Nephron (organoid): Measurements from ENCODE around the gene DCN.

Experiments
- H3K27ac Mint-ChIP-seq, 3 experiments: 2 replicates each; pipeline ENCODE4 v1.8.0; 2020; ENCODE audit warnings: mixed read lengths in 3 of 3, mild to moderate bottlenecking in 2 of 3, moderate library complexity in 1 of 3
- H3K27me3 Mint-ChIP-seq: 2 replicates; pipeline ENCODE4 v1.8.0; 2021; ENCODE audit warnings: low read depth, mild to moderate bottlenecking, moderate library complexity, mixed read lengths
- H3K36me3 Mint-ChIP-seq: 2 replicates; pipeline ENCODE4 v1.8.0; 2020; ENCODE audit warnings: low read depth, mixed read lengths
- H3K4me1 Mint-ChIP-seq: 2 replicates; pipeline ENCODE4 v1.8.0; 2020; ENCODE audit warnings: mixed read lengths
- H3K4me3 Mint-ChIP-seq, 3 experiments: 2 replicates each; pipeline ENCODE4 v1.8.0; 2020; ENCODE audit warnings: mild to moderate bottlenecking in 3 of 3, mixed read lengths in 3 of 3, moderate library complexity in 2 of 3
- H3K9me3 Mint-ChIP-seq: 2 replicates; pipeline ENCODE4 v1.8.0; 2020; ENCODE audit warnings: mixed read lengths
- TF ChIP-seq, protein P1 (sequence below), 3 experiments: fragments of 200-600 bp; sonication (generic); IDR thresholded peaks; one replicate each; pipeline ENCODE4 v1.5.0; 2021; ENCODE audit warnings: antibody characterized with exemption in 3 of 3; ENCODE audit not compliant: unreplicated experiment in 3 of 3

The DCN gene

DNA sequence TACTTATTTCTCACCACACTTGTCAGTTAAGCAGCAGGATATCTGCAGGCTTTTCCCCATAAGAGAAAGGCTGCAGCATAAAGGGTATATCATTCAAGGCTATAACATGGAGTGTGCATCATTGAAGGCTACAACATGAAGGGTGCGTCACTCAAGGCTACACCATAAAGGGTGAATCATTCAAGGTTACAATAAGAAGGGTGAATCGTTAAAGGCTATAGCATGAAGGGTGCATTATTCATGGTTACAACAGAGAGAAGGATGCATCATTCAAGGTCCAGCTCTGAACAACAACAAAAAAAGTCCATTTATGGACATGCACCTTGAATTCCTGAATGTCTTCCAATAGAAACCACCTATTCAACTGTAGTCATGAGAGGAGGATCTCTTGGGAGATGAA lies 38.6 kb downstream of the DCN start:
- TF ChIP-seq, protein P1, sequence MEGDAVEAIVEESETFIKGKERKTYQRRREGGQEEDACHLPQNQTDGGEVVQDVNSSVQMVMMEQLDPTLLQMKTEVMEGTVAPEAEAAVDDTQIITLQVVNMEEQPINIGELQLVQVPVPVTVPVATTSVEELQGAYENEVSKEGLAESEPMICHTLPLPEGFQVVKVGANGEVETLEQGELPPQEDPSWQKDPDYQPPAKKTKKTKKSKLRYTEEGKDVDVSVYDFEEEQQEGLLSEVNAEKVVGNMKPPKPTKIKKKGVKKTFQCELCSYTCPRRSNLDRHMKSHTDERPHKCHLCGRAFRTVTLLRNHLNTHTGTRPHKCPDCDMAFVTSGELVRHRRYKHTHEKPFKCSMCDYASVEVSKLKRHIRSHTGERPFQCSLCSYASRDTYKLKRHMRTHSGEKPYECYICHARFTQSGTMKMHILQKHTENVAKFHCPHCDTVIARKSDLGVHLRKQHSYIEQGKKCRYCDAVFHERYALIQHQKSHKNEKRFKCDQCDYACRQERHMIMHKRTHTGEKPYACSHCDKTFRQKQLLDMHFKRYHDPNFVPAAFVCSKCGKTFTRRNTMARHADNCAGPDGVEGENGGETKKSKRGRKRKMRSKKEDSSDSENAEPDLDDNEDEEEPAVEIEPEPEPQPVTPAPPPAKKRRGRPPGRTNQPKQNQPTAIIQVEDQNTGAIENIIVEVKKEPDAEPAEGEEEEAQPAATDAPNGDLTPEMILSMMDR (IDR thresholded peaks at IDR 0.05; ENCODE audit: unreplicated experiment in 3 of 3): no peak

DNA sequence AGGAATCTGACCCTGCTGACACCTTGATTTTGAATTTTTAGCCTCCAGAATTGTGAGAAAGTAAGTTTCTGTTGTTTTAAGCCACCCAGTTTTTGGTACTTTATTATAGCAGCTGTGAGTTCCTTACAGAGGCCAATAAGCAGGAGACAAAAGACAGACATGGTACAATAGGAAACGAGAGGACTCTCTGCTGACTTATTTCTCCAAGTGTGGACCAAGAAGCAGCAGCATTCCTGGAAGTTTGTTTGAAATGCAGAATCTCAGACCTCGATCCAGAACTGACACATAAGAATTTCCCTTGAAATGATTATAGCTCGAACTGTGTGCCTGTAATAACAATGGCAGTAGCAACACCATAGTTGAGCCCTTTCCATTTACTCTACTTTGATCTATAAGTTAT lies 39.4 kb downstream of the DCN start:
- peaks cover 44% of the 10 kb centered on the region for H3K4me1 Mint-ChIP-seq
- TF ChIP-seq, protein P1 (IDR thresholded peaks at IDR 0.05; ENCODE audit: unreplicated experiment in 3 of 3): no peak
- H3K27me3 Mint-ChIP-seq: no peaks in the 10 kb centered on the region
- H3K9me3 Mint-ChIP-seq: no peaks in the 10 kb centered on the region
- H3K4me3 Mint-ChIP-seq: no peak overlapping the region
- H3K27ac Mint-ChIP-seq: peak overlapping the region; percentile 80 to 89 (median 86)
- peaks cover 22% of the 10 kb centered on the region for H3K36me3 Mint-ChIP-seq

More for the DNA sequence above, 38.6 kb downstream of the DCN start:
- peaks cover 27% of the 10 kb centered on the region for H3K36me3 Mint-ChIP-seq
- H3K4me3 Mint-ChIP-seq: no peak overlapping the region
- H3K9me3 Mint-ChIP-seq: no peaks in the 10 kb centered on the region
- no peaks in the 10 kb centered on the region for H3K27me3 Mint-ChIP-seq
- peak overlapping the region in 2 of 3 experiments; percentile 69 to 89 for H3K27ac Mint-ChIP-seq
- peaks cover 36% of the 10 kb centered on the region for H3K4me1 Mint-ChIP-seq

DNA sequence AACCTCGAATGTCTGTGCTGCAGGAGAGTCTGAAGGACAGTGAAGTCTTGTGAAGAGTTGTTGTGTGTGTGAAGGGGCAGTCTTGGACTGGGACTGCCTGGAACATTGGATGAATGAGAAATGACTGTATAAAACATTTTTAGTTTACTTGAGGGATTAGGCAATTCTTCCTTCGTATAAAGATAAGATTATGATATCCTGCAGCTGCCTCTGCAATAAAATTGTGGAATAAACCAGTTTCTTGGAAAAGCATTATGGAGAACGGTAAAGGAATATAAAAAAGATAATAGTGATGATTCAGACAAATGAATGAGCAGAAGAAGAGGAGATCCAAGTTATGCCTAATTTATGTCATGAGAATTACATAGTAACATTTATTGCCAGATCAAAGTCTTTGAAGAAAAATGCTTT lies 40.4 kb downstream of the DCN start:
- Mint-ChIP-seq H3K27ac (peak overlapping the region; percentile 80 to 89 (median 86)), H3K4me3 (no peak overlapping the region), H3K27me3 (no peaks in the 10 kb centered on the region), H3K9me3 (no peaks in the 10 kb centered on the region), H3K4me1 (peaks cover 54% of the 10 kb centered on the region), H3K36me3 (peaks cover 16% of the 10 kb centered on the region)
- TF ChIP-seq, protein P1 (IDR thresholded peaks at IDR 0.05; ENCODE audit: unreplicated experiment in 3 of 3): no peak

DNA sequence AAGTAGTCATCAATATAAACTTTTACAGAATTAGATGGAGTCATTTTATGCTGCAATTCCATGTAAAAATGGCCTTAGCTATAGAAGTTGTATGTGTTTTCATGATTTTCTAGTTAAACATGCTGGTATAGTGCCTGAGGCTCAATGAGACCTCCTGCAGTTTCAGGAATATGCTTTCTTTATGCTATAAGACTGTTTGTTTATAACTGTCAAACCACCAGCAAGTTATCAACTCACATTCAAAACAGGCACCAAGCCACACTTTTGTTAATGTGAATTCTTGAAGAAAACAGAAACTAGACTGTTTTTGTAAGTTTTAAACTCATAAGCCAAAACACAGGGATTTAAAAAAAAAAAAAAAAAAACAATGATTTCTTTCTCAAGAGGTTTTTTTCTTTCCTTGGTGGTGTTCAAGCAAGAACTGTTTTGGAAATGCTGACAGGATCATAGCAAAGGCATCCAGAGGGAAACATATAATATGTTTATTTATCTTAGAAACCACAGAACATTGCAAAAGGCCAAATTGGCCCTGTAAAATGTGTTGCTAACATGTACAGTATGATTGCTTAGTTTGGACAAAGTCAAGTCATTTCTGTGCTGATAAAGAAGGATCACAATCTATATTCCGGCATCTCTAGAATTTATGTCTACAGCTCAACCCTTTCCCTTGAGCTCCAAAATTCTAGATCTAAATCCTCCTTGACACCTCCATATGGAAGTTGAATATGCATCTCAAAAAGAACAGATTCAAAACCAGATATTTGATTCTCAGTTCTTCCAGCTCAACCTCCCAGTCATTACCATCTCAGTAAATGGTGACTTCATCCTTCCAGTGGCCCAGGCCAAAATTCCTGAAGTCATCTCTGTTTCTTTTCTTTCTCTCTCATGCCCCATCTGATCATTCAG lies 42.3 kb downstream of the DCN start:
- Mint-ChIP-seq H3K36me3 (peaks cover 7% of the 10 kb centered on the region), H3K27me3 (no peaks in the 10 kb centered on the region), H3K4me1 (peaks cover 54% of the 10 kb centered on the region), H3K27ac (peak overlapping the region; percentile 80 to 89 (median 88)), H3K9me3 (no peaks in the 10 kb centered on the region), H3K4me3 (peak overlapping the region in 1 of 3 experiments; percentile 15)
- TF ChIP-seq, protein P1 (IDR thresholded peaks at IDR 0.05; ENCODE audit: unreplicated experiment in 3 of 3): no peak

DNA sequence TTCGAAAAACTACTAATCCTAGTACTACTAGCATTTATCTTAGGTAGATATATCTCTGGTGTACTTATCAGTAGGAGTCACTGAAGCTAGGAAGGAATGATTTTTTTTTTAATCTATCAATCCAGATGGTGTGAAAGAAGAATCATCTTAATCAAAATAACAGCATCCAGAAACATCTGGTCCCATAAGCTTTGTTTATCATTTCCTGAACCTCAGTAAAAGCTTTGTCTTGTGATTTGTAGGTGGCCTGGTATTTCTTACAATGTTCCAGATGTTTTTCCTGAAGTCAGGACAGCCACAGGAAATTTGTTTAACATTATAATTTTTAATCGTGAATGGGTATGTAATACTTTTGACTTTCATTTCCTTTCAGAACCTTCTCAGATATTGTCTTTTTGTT lies 43.3 kb downstream of the DCN start:
- no peaks in the 10 kb centered on the region for H3K9me3 Mint-ChIP-seq
- peaks cover 54% of the 10 kb centered on the region for H3K4me1 Mint-ChIP-seq
- H3K36me3 Mint-ChIP-seq: peaks cover 4% of the 10 kb centered on the region
- no peak overlapping the region for H3K4me3 Mint-ChIP-seq
- no peaks in the 10 kb centered on the region for H3K27me3 Mint-ChIP-seq
- peak overlapping the region; percentile 61 to 89 (median 80) for H3K27ac Mint-ChIP-seq
- TF ChIP-seq, protein P1 (IDR thresholded peaks at IDR 0.05; ENCODE audit: unreplicated experiment in 3 of 3): no peak
